HEK293T (cell line): Measurements from ENCODE around the gene ST6GAL1.

Source experiments
- CTCF ChIA-PET: fragments of 350-600 bp; formaldehyde crosslinking; extraction: SDS; loops from one replicate; lab custom pipeline; 2021; ENCODE audit warnings: antibody characterized with exemption, inconsistent platforms; lab: Yijun Ruan, JAX
- POLR2A ChIA-PET: fragments of 350-600 bp; formaldehyde crosslinking; extraction: SDS; loops from one replicate; lab custom pipeline; 2020; ENCODE audit warnings: antibody characterized with exemption, inconsistent platforms; lab: Yijun Ruan, JAX
- DNase-seq: peaks from one replicate; pipeline ENCODE4 v3.0.0; 2012; ENCODE audit warnings: mixed read lengths; ENCODE audit errors: extremely low spot score
- ARNT ChIP-seq: fragments of 450-650 bp; IDR thresholded peaks from 2 replicates; pipeline ENCODE4 v1.6.1; 2017; ENCODE audit warnings: mild to moderate bottlenecking
- BHLHE40 ChIP-seq: fragments of 450-650 bp; IDR thresholded peaks from 2 replicates; pipeline ENCODE4 v1.6.1; 2016; ENCODE audit warnings: mild to moderate bottlenecking, moderate library complexity, borderline replicate concordance
- CTBP1 ChIP-seq: fragments of 450-650 bp; IDR thresholded peaks from 2 replicates; pipeline ENCODE4 v1.6.1; 2016; ENCODE audit warnings: borderline replicate concordance
- ELF4 ChIP-seq: fragments of 450-650 bp; IDR thresholded peaks from 2 replicates; pipeline ENCODE4 v1.6.1; 2017; ENCODE audit warnings: antibody characterized with exemption
- FOXA1 ChIP-seq: fragments of 450-650 bp; IDR thresholded peaks from 2 replicates; pipeline ENCODE4 v1.6.1; 2016; ENCODE audit warnings: mild to moderate bottlenecking
- FOXK2 ChIP-seq: fragments of 450-650 bp; IDR thresholded peaks from 2 replicates; pipeline ENCODE4 v1.6.1; 2016; ENCODE audit warnings: mild to moderate bottlenecking
- FOXM1 ChIP-seq: fragments of 450-650 bp; IDR thresholded peaks from 2 replicates; pipeline ENCODE4 v1.6.1; 2017; ENCODE audit warnings: mild to moderate bottlenecking, borderline replicate concordance
- HDGF ChIP-seq: fragments of 450-650 bp; IDR thresholded peaks from 2 replicates; pipeline ENCODE4 v1.6.1; 2017; ENCODE audit warnings: antibody characterized with exemption, borderline replicate concordance
- L3MBTL2 ChIP-seq: fragments of 450-650 bp; conservative IDR thresholded peaks from 2 replicates; pipeline ENCODE4 v1.6.1; 2016; ENCODE audit warnings: mild to moderate bottlenecking
- LEF1 ChIP-seq: fragments of 450-650 bp; IDR thresholded peaks from 2 replicates; pipeline ENCODE4 v1.6.1; 2017; ENCODE audit warnings: mild to moderate bottlenecking, borderline replicate concordance
- NFRKB ChIP-seq: fragments of 450-650 bp; IDR thresholded peaks from 2 replicates; pipeline ENCODE4 v1.6.1; 2016; ENCODE audit warnings: mild to moderate bottlenecking, moderate library complexity
- PKNOX1 ChIP-seq: fragments of 450-650 bp; IDR thresholded peaks from 2 replicates; pipeline ENCODE4 v1.6.1; 2016
- SP1 ChIP-seq: fragments of 450-650 bp; IDR thresholded peaks from 2 replicates; pipeline ENCODE4 v1.6.1; 2017
- SUZ12 ChIP-seq: fragments of 450-650 bp; IDR thresholded peaks from 2 replicates; pipeline ENCODE4 v1.6.1; 2016; ENCODE audit warnings: mild to moderate bottlenecking
- TARDBP ChIP-seq: fragments of 450-650 bp; IDR thresholded peaks from 2 replicates; pipeline ENCODE4 v1.6.1; 2016
- ZNF384 ChIP-seq: fragments of 450-650 bp; IDR thresholded peaks from 2 replicates; pipeline ENCODE4 v1.6.1; 2016

ST6GAL1 gene

DNA sequence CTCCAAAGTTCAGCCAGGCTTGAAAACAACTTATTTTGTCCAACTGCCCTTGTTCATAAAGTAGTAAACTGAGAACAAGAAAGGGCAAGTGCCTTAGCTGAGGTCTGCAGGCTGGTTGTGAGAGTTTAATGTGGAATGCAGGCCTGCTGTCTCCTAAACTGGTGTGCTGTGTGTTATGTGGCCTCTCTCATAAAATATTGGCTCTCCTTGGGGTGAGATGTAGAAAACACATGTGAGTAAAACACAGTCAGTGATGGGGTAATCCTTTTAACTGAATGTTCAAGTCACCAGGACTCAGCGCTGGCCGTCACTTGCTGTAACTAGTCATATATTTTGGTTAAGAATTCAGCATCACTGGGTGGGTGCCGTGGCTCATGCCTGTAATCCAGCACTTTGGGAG is 7.1 kb upstream of the ST6GAL1 start:
- ChIA-PET POLR2A (no interaction called here), CTCF (no interaction called here)
- no peak for TF ChIP-seq NFRKB
- TF ChIP-seq LEF1 = no peak
- TF ChIP-seq TARDBP = no peak
- DNase-seq = no peak

DNA sequence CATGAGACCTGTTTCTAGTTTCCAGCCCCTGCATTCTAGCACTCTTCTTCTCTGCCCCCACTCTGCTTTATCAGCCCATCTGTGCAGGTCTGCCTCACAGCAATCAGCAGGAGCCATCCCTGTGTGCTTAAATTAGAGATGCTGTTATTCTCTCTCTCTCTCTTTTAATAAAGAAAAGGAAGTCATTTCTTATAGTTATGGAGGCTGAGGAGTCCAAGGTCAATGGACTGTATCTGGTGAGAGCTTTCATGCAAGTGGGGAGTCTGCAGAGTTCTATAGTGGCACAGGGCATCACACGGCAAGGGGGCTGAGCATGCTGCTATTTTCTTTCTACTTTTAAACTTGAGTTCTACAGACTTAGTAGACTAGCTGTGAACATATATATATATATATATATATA is 4.5 kb upstream of the ST6GAL1 start:
- ChIA-PET POLR2A (no interaction called here), CTCF (no interaction called here)
- no peak for DNase-seq
- TF ChIP-seq PKNOX1 (no peak), FOXM1 (no peak), TARDBP (no peak), FOXA1 (no peak), SP1 (no peak), ARNT (no peak), L3MBTL2 (no peak)

- no peak for DNase-seq
- TF ChIP-seq L3MBTL2 (no peak), PKNOX1 (no peak), CTBP1 (no peak), FOXM1 (no peak), HDGF (no peak), ARNT (no peak)
- POLR2A ChIA-PET = no interaction called here
- CTCF ChIA-PET = no interaction called here
These were observed 1.1 kb upstream of the ST6GAL1 start for GRCh38 chr3:186929186-186929585.

- DNase-seq = no peak
- ChIA-PET POLR2A (no interaction called here), CTCF (no interaction called here)
- TF ChIP-seq SP1 (no peak), FOXA1 (no peak), CTBP1 (no peak), L3MBTL2 (no peak), TARDBP (no peak), SUZ12 (no peak), BHLHE40 (no peak), FOXK2 (no peak), NFRKB (no peak), PKNOX1 (no peak), ELF4 (no peak), FOXM1 (no peak), HDGF (no peak), LEF1 (no peak), ARNT (no peak)
These were observed 641 bp upstream of the ST6GAL1 start for GRCh38 chr3:186929685-186930084.

- peak; percentile 42 for DNase-seq
- no peak for TF ChIP-seq HDGF
- TF ChIP-seq L3MBTL2 = peak; percentile 31
- POLR2A ChIA-PET = interaction anchor here (0.8 to 1.5 kb wide), 2 partner anchors 82 to 209 kb away, joined by 3 to 4 read pairs; partner anchors contain the start of gene RPL39L
- CTCF ChIA-PET = interaction anchor here (0.6 to 1.5 kb wide), 2 partner anchors 82 to 2000 kb away, joined by 3 to 4 read pairs; no protein-coding TSS in a partner anchor
These were observed 560 bp downstream of the ST6GAL1 start for GRCh38 chr3:186930641-186931531.

DNA sequence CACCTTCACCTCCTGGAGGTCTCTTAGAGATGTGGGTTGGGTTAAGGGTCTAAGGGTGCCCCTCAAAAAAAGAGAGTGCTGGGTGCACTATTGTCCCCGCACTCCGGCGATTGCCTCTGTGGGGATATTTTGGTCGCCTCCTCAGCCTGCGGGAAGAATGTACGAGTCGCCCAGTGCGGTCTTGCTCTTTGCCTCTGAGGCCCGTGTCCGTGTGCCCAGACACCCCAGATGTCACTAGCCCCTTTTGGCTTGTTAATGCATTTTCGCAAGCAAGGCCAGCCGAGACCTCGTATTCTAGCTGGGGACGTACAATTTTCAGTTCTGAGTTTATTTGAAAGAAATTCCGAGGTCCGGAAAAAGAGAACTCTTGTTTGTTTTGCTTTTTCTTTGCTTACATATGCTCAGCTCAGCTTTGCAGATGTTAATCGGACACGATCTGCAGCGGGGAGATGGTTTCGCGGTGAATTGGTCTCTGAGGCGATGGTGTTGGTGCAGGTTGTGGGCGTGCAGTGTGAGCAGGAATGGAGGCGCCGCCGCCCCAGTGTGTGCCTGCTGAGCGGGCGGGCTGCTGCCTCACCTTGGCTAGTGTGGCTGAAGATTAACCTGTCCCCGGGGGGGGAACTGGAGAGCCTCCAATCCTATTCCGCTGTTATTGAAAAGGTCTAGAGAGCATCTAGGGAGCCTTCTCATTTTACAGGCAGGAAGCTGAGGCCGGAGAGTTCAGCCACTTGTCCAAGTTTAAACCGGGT is 1.4 kb downstream of the ST6GAL1 start:
- no peak for DNase-seq
- TF ChIP-seq ARNT (no peak), TARDBP (no peak), FOXM1 (no peak), CTBP1 (no peak), LEF1 (no peak), PKNOX1 (no peak), L3MBTL2 (no peak), HDGF (no peak), SUZ12 (no peak), FOXK2 (no peak), BHLHE40 (no peak), NFRKB (no peak), ZNF384 (no peak), SP1 (no peak), ELF4 (no peak), FOXA1 (no peak)
- ChIA-PET CTCF (interaction anchor here (0.6 to 1.5 kb wide), 3 partner anchors 83 to 1999 kb away, joined by 3 to 4 read pairs (median 3); no protein-coding TSS in a partner anchor), POLR2A (interaction anchor here (0.8 to 1.5 kb wide), 2 partner anchors 83 to 208 kb away, joined by 3 to 4 read pairs; partner anchors contain the start of gene RPL39L)
